PC-9 (cell line): ENCODE data around the gene MACROD1. TPM values are rescaled to one million over a fixed set of nuclear protein-coding genes. Genes with fewer than 3 reads are reported as not detected.

Source experiments
- BruUV-seq: library from RNA; stranded (reverse); fragments of 400-500 nt; replicated peaks from 2 replicates; lab custom pipeline; 2021; lab: Mats Ljungman, UMichigan
- CTCF ChIA-PET: fragments of 300-600 bp; sonication (Branson Sonifier 250); formaldehyde crosslinking; loops from one replicate; lab custom pipeline; 2022; ENCODE audit warnings: antibody characterized with exemption; lab: Charles Lee
- POLR2A ChIA-PET: fragments of 300-600 bp; sonication (Branson Sonifier 250); formaldehyde crosslinking; loops from one replicate; lab custom pipeline; 2022; ENCODE audit warnings: antibody characterized with exemption; ENCODE audit not compliant: unreplicated experiment; lab: Charles Lee
- DNase-seq, 2 experiments: peaks; one replicate each; pipeline versions ENCODE4 v3.0.0 to v3.0.0-alpha.2; 2015 to 2022; ENCODE audit warnings: mixed read lengths in 1 of 2
- H2AFZ ChIP-seq: fragments of 200-600 bp; sonication (generic); 2 replicates; pipeline ENCODE4 v1.8.1; 2017; ENCODE audit warnings: antibody characterized with exemption
- H3F3A ChIP-seq: fragments of 200-600 bp; sonication (generic); 2 replicates; pipeline ENCODE4 v1.8.1; 2017; ENCODE audit warnings: antibody characterized with exemption, mild to moderate bottlenecking, low read depth; ENCODE audit not compliant: insufficient read depth
- H3K27ac ChIP-seq: fragments of 200-600 bp; sonication (generic); 2 replicates; pipeline ENCODE4 v1.6.1; 2016; ENCODE audit warnings: mixed run types
- H3K27me3 ChIP-seq: fragments of 200-600 bp; sonication (generic); 2 replicates; pipeline ENCODE4 v1.6.1; 2016; ENCODE audit warnings: low read depth, mixed run types; ENCODE audit not compliant: insufficient read depth
- H3K36me3 ChIP-seq: fragments of 200-600 bp; sonication (generic); 2 replicates; pipeline ENCODE4 v1.6.1; 2016; ENCODE audit warnings: low read depth, mixed run types
- H3K4me1 ChIP-seq: fragments of 200-600 bp; sonication (generic); replicated peaks from 2 replicates; pipeline ENCODE4 v1.6.1; 2016; ENCODE audit warnings: mixed run types; ENCODE audit not compliant: insufficient read depth
- H3K4me2 ChIP-seq: fragments of 200-600 bp; sonication (generic); 2 replicates; pipeline ENCODE4 v1.6.1; 2017; ENCODE audit warnings: mixed run types
- H3K4me3 ChIP-seq: fragments of 200-600 bp; sonication (generic); 2 replicates; pipeline ENCODE4 v1.6.1; 2016; ENCODE audit warnings: mixed run types
- H3K79me2 ChIP-seq: fragments of 200-600 bp; sonication (generic); 2 replicates; pipeline ENCODE4 v1.6.1; 2017; ENCODE audit warnings: low read depth, mixed run types
- H3K9me2 ChIP-seq: fragments of 200-600 bp; sonication (generic); 2 replicates; pipeline ENCODE4 v1.8.1; 2017; ENCODE audit warnings: mild to moderate bottlenecking; ENCODE audit not compliant: insufficient read depth
- H3K9me3 ChIP-seq: fragments of 200-600 bp; sonication (generic); 2 replicates; pipeline ENCODE4 v1.8.1; 2016; ENCODE audit warnings: low read depth; ENCODE audit not compliant: insufficient read depth
- H4K20me1 ChIP-seq: fragments of 200-600 bp; sonication (generic); 2 replicates; pipeline ENCODE4 v1.8.1; 2017; ENCODE audit not compliant: insufficient read depth
- CTCF ChIP-seq: fragments of 200-600 bp; sonication (generic); conservative IDR thresholded peaks from 2 replicates; pipeline ENCODE4 v1.6.1; 2017; ENCODE audit warnings: mixed run types, antibody characterized with exemption, mild to moderate bottlenecking, moderate library complexity
- EZH2 ChIP-seq: fragments of 200-600 bp; sonication (generic); IDR thresholded peaks from 2 replicates; pipeline ENCODE4 v1.8.0; 2017; ENCODE audit warnings: antibody characterized with exemption, low read depth
- intact Hi-C: fragments of 100-400 bp; cut with micrococcal nuclease; formaldehyde crosslinking; loops from one replicate; pipeline ENCODE4 v1.10.0; 2022; ENCODE audit not compliant: unreplicated experiment
- total RNA-seq: library from RNA; stranded (reverse); gene quantifications from 2 replicates; pipeline ENCODE4 v1.2.3, GENCODE V29; 2021

MACROD1 gene
- total RNA-seq, 1 experiment from 2014 or later = 41.0 TPM

GRCh38 chr11:64129403-64129802 is 36.5 kb downstream of the MACROD1 start:
- H3F3A ChIP-seq = peaks cover 8% of the 10 kb centered on the region; the same call in 1 of the 2 replicates
- H4K20me1 ChIP-seq = peaks cover 44% of the 10 kb centered on the region
- H3K36me3 ChIP-seq = no peaks in the 10 kb centered on the region
- no peaks in the 10 kb centered on the region for H3K4me1 ChIP-seq
- BruUV-seq = no TSS peak
- H3K27me3 ChIP-seq = no peaks in the 10 kb centered on the region
- H3K9me2 ChIP-seq = no peaks in the 10 kb centered on the region
- no peak overlapping the region for H3K27ac ChIP-seq
- ChIA-PET CTCF (no interaction called here), POLR2A (no interaction called here)
- no peak overlapping the region for H3K4me2 ChIP-seq
- H3K4me3 ChIP-seq = no peak overlapping the region
- TF ChIP-seq EZH2 (no peak), CTCF (no peak)
- no peak for DNase-seq
- H3K79me2 ChIP-seq = no peaks in the 10 kb centered on the region
- no peak overlapping the region for H2AFZ ChIP-seq
- intact Hi-C loops = no loop called here
- no peaks in the 10 kb centered on the region for H3K9me3 ChIP-seq

GRCh38 chr11:64128255-64129006 is 37.5 kb downstream of the MACROD1 start:
- Histone ChIP-seq H3K4me2 (no peak overlapping the region), H3K27me3 (no peaks in the 10 kb centered on the region), H4K20me1 (peaks cover 47% of the 10 kb centered on the region), H3K9me2 (no peaks in the 10 kb centered on the region), H3F3A (peaks cover 9% of the 10 kb centered on the region; the same call in 1 of the 2 replicates), H3K4me1 (no peaks in the 10 kb centered on the region), H3K79me2 (no peaks in the 10 kb centered on the region), H2AFZ (no peak overlapping the region), H3K9me3 (no peaks in the 10 kb centered on the region), H3K4me3 (no peak overlapping the region), H3K36me3 (no peaks in the 10 kb centered on the region), H3K27ac (no peak overlapping the region)
- intact Hi-C loops = no loop called here
- no peak for DNase-seq
- TF ChIP-seq CTCF = no peak
- TF ChIP-seq EZH2 = no peak
- ChIA-PET POLR2A (no interaction called here), CTCF (no interaction called here)
- BruUV-seq = no TSS peak

GRCh38 chr11:64127267-64128072 is 38.4 kb downstream of the MACROD1 start:
- H3K27me3 ChIP-seq = no peaks in the 10 kb centered on the region
- TF ChIP-seq CTCF (no peak), EZH2 (no peak)
- no peaks in the 10 kb centered on the region for H3K9me2 ChIP-seq
- no peak overlapping the region for H2AFZ ChIP-seq
- ChIA-PET CTCF (interaction anchor here (0.6 kb wide), 1 partner anchor 1911 kb away, joined by 3 read pairs; no protein-coding TSS in a partner anchor), POLR2A (interaction anchor here (0.5 kb wide), 1 partner anchor 1102 kb away, joined by 4 read pairs; no protein-coding TSS in a partner anchor)
- intact Hi-C loops = no loop called here
- H3K4me2 ChIP-seq = no peak overlapping the region
- H3K79me2 ChIP-seq = no peaks in the 10 kb centered on the region
- peaks cover 39% of the 10 kb centered on the region for H4K20me1 ChIP-seq
- BruUV-seq = no TSS peak
- H3K9me3 ChIP-seq = no peaks in the 10 kb centered on the region
- no peaks in the 10 kb centered on the region for H3K36me3 ChIP-seq
- DNase-seq = no peak
- no peaks in the 10 kb centered on the region for H3K4me1 ChIP-seq
- peaks cover 9% of the 10 kb centered on the region; the same call in 1 of the 2 replicates for H3F3A ChIP-seq
- H3K4me3 ChIP-seq = no peak overlapping the region
- no peak overlapping the region for H3K27ac ChIP-seq
